Measurements from ENCODE around the gene SERINC2. TPM values are rescaled to one million over a fixed set of nuclear protein-coding genes. Genes with fewer than 3 reads are reported as not detected.

The SERINC2 gene
- total RNA-seq, 1 experiment from 2014 or later = 26.0 TPM

GRCh38 chr1:31428436-31429221 is 15.6 kb downstream of the SERINC2 start:
- TF ChIP-seq, protein P1, sequence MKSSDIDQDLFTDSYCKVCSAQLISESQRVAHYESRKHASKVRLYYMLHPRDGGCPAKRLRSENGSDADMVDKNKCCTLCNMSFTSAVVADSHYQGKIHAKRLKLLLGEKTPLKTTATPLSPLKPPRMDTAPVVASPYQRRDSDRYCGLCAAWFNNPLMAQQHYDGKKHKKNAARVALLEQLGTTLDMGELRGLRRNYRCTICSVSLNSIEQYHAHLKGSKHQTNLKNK (CRISPR knock-in tag; IDR thresholded peaks at IDR 0.05) = no peak
- TF ChIP-seq IRF2 (CRISPR knock-in tag; IDR thresholded peaks at IDR 0.05; ENCODE audit: borderline replicate concordance, low read depth) = no peak
- TF ChIP-seq CREB1 (CRISPR knock-in tag; IDR thresholded peaks at IDR 0.05) = no peak
- no peak for TF ChIP-seq GRHL2 (CRISPR knock-in tag; IDR thresholded peaks at IDR 0.05; ENCODE audit: insufficient replicate concordance, severe bottlenecking)
- TF ChIP-seq, protein P2, sequence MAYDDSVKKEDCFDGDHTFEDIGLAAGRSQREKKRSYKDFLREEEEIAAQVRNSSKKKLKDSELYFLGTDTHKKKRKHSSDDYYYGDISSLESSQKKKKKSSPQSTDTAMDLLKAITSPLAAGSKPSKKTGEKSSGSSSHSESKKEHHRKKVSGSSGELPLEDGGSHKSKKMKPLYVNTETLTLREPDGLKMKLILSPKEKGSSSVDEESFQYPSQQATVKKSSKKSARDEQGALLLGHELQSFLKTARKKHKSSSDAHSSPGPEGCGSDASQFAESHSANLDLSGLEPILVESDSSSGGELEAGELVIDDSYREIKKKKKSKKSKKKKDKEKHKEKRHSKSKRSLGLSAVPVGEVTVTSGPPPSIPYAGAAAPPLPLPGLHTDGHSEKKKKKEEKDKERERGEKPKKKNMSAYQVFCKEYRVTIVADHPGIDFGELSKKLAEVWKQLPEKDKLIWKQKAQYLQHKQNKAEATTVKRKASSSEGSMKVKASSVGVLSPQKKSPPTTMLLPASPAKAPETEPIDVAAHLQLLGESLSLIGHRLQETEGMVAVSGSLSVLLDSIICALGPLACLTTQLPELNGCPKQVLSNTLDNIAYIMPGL (CRISPR knock-in tag; IDR thresholded peaks at IDR 0.05) = no peak
- TF ChIP-seq, protein P3, sequence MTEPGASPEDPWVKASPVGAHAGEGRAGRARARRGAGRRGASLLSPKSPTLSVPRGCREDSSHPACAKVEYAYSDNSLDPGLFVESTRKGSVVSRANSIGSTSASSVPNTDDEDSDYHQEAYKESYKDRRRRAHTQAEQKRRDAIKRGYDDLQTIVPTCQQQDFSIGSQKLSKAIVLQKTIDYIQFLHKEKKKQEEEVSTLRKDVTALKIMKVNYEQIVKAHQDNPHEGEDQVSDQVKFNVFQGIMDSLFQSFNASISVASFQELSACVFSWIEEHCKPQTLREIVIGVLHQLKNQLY (CRISPR knock-in tag; IDR thresholded peaks at IDR 0.05) = no peak
- TF ChIP-seq, protein P4, sequence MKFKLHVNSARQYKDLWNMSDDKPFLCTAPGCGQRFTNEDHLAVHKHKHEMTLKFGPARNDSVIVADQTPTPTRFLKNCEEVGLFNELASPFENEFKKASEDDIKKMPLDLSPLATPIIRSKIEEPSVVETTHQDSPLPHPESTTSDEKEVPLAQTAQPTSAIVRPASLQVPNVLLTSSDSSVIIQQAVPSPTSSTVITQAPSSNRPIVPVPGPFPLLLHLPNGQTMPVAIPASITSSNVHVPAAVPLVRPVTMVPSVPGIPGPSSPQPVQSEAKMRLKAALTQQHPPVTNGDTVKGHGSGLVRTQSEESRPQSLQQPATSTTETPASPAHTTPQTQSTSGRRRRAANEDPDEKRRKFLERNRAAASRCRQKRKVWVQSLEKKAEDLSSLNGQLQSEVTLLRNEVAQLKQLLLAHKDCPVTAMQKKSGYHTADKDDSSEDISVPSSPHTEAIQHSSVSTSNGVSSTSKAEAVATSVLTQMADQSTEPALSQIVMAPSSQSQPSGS (CRISPR knock-in tag; IDR thresholded peaks at IDR 0.05; ENCODE audit: borderline replicate concordance, low read depth) = no peak
- TF ChIP-seq NFYB (CRISPR knock-in tag; conservative IDR thresholded peaks at IDR 0.05; ENCODE audit: low read depth) = no peak
- no peak for TF ChIP-seq ARID4B (CRISPR knock-in tag; IDR thresholded peaks at IDR 0.05; ENCODE audit: borderline replicate concordance)
- TF ChIP-seq ZNF263 (CRISPR knock-in tag; IDR thresholded peaks at IDR 0.05; ENCODE audit: low read depth) = no peak
- no peak for TF ChIP-seq RORB (CRISPR knock-in tag; IDR thresholded peaks at IDR 0.05)
- no peak for TF ChIP-seq ZNF138 (CRISPR knock-in tag; conservative IDR thresholded peaks at IDR 0.05)
- no peak for TF ChIP-seq ZNF423 (CRISPR knock-in tag; IDR thresholded peaks at IDR 0.05)
- no peak for TF ChIP-seq TEAD4 (CRISPR knock-in tag; IDR thresholded peaks at IDR 0.05)
- no peak for TF ChIP-seq GABPB1 (CRISPR knock-in tag; IDR thresholded peaks at IDR 0.05)
- no peak for TF ChIP-seq USF1 (CRISPR knock-in tag; IDR thresholded peaks at IDR 0.05)
- no peak for TF ChIP-seq EMX1 (CRISPR knock-in tag; IDR thresholded peaks at IDR 0.05)
- ATAC-seq = no peak
- Mint-ChIP-seq H3K36me3 (peaks cover 8% of the 10 kb centered on the region), H3K27me3 (ENCODE audit: low read depth) (no peaks in the 10 kb centered on the region), H3K9me3 (no peaks in the 10 kb centered on the region), H3K27ac (no peak overlapping the region), H3K4me1 (peaks cover under 1% of the 10 kb centered on the region; the same call in 1 of the 2 replicates), H3K4me3 (no peak overlapping the region)
- CTCF ChIA-PET = no interaction called here
- POLR2A ChIA-PET = no interaction called here
- DNase-seq (ENCODE audit: low spot score) = no peak
